ENCODE data around the gene HOXB4. TPM values are rescaled to one million over a fixed set of nuclear protein-coding genes. Genes with fewer than 3 reads are reported as not detected.

Gene HOXB4
- total RNA-seq = under 0.01 TPM in 1 of 2 replicates, not detected in the other

GRCh38 chr17:48577946-48578615 lies at the start of gene HOXB4:
Gene HOXB4 (minus strand): TSS chr17:48578350. CDS start chr17:48578319, 31 bp downstream.

DNA sequence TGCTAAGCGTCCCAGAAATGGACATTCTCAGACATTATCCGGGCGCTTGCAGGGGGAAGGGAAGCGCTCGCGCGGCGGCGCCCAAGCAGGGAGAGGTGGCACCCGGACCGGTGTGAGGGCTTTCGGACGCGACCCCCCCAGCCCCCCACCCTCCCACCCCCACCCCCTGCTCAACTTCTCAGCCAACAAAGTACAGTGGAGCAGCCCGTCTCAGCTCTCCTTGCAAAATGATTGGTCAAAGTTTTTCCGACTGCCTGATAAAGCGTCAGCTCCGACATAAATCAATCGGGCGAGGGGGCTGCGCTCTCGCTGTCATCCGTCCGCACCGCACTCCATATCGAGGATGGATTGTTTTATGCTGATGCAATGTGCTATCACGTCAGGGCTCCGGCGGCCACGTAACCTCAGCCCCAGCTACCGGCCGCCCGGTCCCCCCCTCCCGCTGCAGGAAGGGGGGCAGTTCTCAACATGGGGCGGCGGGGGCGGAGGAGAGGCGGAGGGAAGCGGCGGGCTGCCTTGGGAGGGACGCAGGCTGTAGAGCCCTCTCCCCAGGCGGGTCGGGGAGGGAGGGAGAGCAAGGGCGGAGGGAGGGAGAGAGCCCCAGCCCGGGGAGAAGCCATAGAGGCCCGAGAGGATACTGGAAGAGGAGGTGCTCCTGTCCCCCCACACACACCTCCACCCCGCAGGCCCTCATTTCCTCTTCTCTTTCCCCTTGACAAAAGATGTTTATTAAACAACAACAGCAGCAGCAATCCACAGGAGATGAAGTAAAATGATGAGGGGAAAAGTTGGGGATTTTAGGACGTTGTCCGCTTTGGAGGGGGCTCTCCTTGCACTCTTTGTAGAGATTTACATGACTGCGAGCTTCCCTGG lies 48.3 kb upstream of the HOXB4 start, which contains the start of gene HOXB9:
TSS of gene HOXB9 (minus strand) at position 114 of the 873 bp plus-strand sequence. CDS start at position 25, 89 bp downstream.

GRCh38 chr17:48615047-48615962 lies 37.2 kb upstream of the HOXB4 start, which contains the start of gene HOXB8:
Gene HOXB8 (minus strand): TSS chr17:48615292. CDS start chr17:48614704, 588 bp downstream.

GRCh38 chr17:48610282-48611211 lies 32.4 kb upstream of the HOXB4 start, which contains the start of gene HOXB7:
Gene HOXB7 (minus strand): TSS chr17:48611017. CDS start chr17:48610918, 99 bp downstream.

DNA sequence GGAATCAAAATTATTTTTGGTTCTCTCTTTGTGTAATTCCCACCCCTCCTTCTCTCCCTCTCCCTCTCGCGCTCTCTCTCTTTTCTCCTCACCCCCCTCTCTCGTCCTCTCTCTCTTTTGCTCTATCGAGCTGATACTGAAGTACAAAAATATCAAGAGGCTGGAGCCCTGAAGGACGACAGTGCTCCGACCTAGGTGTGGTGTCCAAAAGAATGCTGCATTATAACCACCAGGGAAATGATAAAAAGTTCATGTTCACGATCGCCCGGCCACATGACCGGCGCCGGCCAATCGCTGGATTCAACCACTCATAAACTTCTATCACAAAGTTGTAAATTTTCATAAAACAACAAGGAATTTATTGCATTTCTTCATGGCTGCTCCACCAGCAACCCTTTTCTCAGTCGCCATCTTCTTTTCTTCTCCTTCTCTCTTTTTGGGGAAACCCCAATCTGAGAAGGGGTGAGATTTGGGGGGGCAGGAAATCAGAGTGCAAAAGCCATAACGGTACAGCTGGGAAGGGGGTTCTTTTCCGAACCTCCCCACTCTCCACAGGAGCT lies 26.7 kb upstream of the HOXB4 start, which contains the start of gene HOXB6:
TSS of gene HOXB6 (minus strand) at position 217 of the 560 bp plus-strand sequence. CDS start 6,836 bp downstream, outside the sequence.

DNA sequence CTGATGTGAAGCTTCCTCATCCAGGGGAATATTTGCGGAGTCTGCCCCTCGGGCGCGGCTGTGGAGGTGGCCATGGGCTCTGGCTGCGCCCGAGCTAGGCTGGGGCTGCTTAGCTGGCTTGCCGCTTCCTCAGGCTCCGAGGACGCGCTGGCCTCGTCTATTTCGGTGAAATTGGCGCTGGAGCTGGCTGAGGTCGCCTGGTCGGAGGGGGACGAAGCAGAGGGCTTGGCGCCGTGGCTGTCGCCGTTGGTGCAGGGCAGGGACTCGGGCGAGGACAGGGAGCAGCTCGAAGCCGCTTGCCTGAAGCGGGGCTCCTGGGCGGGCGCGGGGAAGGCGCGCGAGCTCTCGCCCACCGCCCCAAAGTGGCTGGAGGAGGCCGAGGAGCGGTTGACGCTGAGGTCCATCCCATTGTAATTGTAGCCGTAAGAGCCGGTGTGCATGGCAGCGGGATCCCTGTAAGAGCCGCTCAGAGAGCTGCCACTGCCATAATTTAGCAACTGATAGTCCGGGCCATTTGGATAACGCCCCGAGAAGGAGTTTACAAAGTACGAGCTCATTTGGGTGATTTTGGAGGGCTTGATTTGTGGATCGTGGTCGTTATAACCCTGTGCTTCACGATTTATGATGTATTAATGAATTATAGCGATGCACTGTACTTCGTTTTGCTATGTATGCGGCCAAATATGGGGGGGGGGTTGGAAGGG lies 15.1 kb upstream of the HOXB4 start, which contains the start of gene HOXB5:
TSS of gene HOXB5 (minus strand) at position 654 of the 704 bp plus-strand sequence. CDS start at position 557, 97 bp downstream.

DNA sequence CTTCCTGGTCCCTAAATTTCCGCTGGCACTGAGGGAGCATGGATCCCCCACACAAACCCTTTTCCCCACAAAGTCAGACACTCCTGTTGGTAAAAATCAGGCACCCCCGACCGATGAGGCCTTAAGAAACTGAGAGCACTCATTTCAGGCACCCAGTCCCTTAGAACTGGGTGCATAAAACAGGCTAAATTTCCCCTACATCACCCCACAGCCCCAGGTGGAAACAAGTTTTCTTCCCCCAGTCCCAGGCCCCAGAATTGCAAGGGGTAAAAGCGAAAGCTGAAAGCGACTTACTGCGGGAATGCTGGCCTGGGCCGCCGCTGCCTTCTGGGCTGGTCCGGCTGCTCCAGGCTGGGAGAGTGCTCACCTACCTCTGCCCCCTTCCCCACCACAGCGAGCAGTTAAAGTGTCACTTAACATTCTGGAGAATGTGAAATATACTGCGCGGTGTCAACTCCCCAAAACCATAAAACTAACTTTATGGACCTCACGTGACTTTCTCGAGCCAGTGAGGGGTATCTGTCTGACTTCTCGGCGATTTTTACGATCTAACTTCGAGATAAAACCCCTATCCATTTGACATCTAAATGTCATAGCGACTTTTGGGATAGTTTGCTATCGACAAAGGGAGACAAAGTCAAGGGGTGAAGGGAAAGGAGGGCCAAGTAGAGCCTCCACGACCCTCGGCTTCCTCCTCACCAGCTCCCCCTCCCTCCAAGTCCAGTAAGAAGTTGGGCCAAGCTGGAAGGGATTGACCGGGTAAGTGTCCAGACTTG lies 11.9 kb upstream of the HOXB4 start, which contains the start of gene HOXB3:
TSS of gene HOXB3 (minus strand) at position 411 of the 776 bp plus-strand sequence. CDS start 37,767 bp downstream, outside the sequence.

DNA sequence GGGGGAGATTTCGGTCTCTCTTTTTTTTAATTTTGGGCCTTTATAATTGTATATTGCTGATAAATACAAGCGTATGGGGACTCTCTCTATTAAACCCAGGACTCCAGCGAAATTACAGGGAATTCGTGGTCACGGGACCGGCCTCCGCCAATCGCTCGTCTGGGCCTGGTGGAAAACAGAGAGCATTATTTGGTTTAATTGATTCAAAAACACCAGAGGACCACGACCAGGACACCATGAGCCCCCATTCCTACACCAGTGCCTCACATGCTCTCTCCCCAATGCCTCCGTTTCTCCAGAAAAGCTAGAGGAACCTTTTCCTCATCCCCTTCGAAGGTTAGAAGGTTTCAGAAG lies 33.2 kb downstream of the HOXB4 start, which contains the start of gene HOXB2:
TSS of gene HOXB2 (minus strand) at position 88 of the 354 bp plus-strand sequence. CDS start 198 bp downstream, outside the sequence.

GRCh38 chr17:48530887-48531272 lies 47.3 kb downstream of the HOXB4 start, which contains the start of gene HOXB1:
Gene HOXB1 (minus strand): TSS chr17:48531011. CDS start chr17:48530904, 107 bp downstream.

Other genes starting within 250 kb of the HOXB4 start
- gene SKAP1, start 148.1 kb downstream of the HOXB4 start, total RNA-seq = not detected in 2 replicates
- gene HOXB1, start 47.3 kb downstream of the HOXB4 start, total RNA-seq = not detected in 2 replicates
- 0.26 and 0.97 TPM in 2 replicates for gene HOXB2, start 33.2 kb downstream of the HOXB4 start, total RNA-seq
- under 0.01 TPM in 1 of 2 replicates, not detected in the other for gene HOXB3, start 11.9 kb upstream of the HOXB4 start, total RNA-seq
- gene HOXB5, start 15.4 kb upstream of the HOXB4 start, total RNA-seq = not detected in 2 replicates
- gene HOXB6, start 26.6 kb upstream of the HOXB4 start, total RNA-seq = not detected in 2 replicates
- gene HOXB7, start 32.7 kb upstream of the HOXB4 start, total RNA-seq = 0.13 TPM in 1 of 2 replicates, not detected in the other
- gene HOXB8, start 36.9 kb upstream of the HOXB4 start, total RNA-seq = not detected in 2 replicates
- gene HOXB9, start 48.0 kb upstream of the HOXB4 start, total RNA-seq = not detected in 2 replicates
- gene PRAC1, start 144.2 kb upstream of the HOXB4 start, total RNA-seq = not detected in 2 replicates
- gene PRAC2, start 144.8 kb upstream of the HOXB4 start, total RNA-seq = not detected in 2 replicates
- under 0.01 TPM in 1 of 2 replicates, not detected in the other for gene HOXB13, start 150.4 kb upstream of the HOXB4 start, total RNA-seq
- not detected in 2 replicates for gene TTLL6, start 238.9 kb upstream of the HOXB4 start, total RNA-seq